Activated CD4-positive, alpha-beta T cell treated with anti-CD3 and anti-CD28 coated beads, Interleukin-2, amount 10 ng/mL, durations not matched to agents 7 days and 5 days (primary cell): ENCODE results near the gene CLDN6. TPM values are rescaled to one million over a fixed set of nuclear protein-coding genes. Genes with fewer than 3 reads are reported as not detected.
A peak's percentile ranks its signal among the peaks of the same experiment; 100 is the strongest.

Experiments used
- CTCF ChIA-PET: fragments of 350-600 bp; sonication (Branson Sonifier 250); formaldehyde crosslinking; loops from one replicate; lab custom pipeline; 2021; ENCODE audit warnings: antibody characterized with exemption; lab: Charles Lee
- POLR2A ChIA-PET: fragments of 350-600 bp; sonication (Branson Sonifier 250); formaldehyde crosslinking; loops from one replicate; lab custom pipeline; 2021; ENCODE audit warnings: antibody characterized with exemption; lab: Charles Lee
- DNase-seq: peaks from one replicate; pipeline ENCODE4 v3.0.0-alpha.2; 2020
- H3K27ac Mint-ChIP-seq: one replicate; pipeline ENCODE4 v1.8.0; 2021; ENCODE audit warnings: mild to moderate bottlenecking, moderate library complexity, mixed read lengths
- H3K27me3 Mint-ChIP-seq: one replicate; pipeline ENCODE4 v1.8.0; 2021; ENCODE audit warnings: mixed read lengths
- H3K36me3 Mint-ChIP-seq: one replicate; pipeline ENCODE4 v1.8.0; 2021; ENCODE audit warnings: low read depth, mixed read lengths
- H3K4me1 Mint-ChIP-seq: one replicate; pipeline ENCODE4 v1.8.0; 2021; ENCODE audit warnings: mixed read lengths
- H3K4me3 Mint-ChIP-seq: one replicate; pipeline ENCODE4 v1.8.0; 2021; ENCODE audit warnings: mild to moderate bottlenecking, moderate library complexity, mixed read lengths
- H3K9me3 Mint-ChIP-seq: one replicate; pipeline ENCODE4 v1.8.0; 2021; ENCODE audit warnings: mixed read lengths
- total RNA-seq, 2 experiments: library from RNA; stranded (reverse); gene quantifications; one replicate each; pipeline ENCODE4 v1.2.3, GENCODE V29; 2021

CLDN6 gene
- total RNA-seq, 2 experiments from 2014 or later, result not detected

DNA sequence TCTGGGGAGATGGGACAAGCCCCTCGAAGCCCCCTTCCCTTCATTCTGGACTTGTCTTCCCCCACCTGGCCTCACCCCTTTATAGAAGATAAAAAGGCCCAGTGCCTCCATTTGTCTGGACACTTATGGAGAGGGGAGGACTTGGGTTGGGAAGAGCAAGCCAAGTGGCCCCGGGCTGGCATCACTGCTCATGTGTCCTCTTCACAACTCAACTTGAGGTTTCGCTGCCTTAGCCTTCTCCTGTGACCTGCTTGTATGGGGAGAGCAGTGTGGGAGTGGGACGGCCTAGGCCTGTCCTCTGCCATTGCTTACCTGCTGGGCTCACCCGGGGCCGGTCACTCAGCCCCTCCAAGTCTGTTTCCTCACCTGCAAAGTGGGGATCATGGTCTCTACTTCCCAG lies 47.4 kb downstream of the CLDN6 start:
- H3K36me3 Mint-ChIP-seq, result peaks cover 16% of the 10 kb centered on the region
- H3K27me3 Mint-ChIP-seq, result peaks cover 8% of the 10 kb centered on the region
- peak overlapping the region; percentile 76 for H3K4me3 Mint-ChIP-seq
- ChIA-PET POLR2A (interaction anchor here (1.2 kb wide), 1 partner anchor 10 kb away, joined by 5 read pairs; the partner anchor contains the start of gene PKMYT1), CTCF (interaction anchor here (0.6 to 1.9 kb wide), 7 partner anchors 8 to 88 kb away, joined by 3 to 19 read pairs (median 3); partner anchors contain the start of gene PKMYT1)
- peak overlapping the region; percentile 50 for H3K27ac Mint-ChIP-seq
- DNase-seq, result no peak
- H3K9me3 Mint-ChIP-seq, result no peaks in the 10 kb centered on the region
- H3K4me1 Mint-ChIP-seq, result peaks cover 32% of the 10 kb centered on the region

DNA sequence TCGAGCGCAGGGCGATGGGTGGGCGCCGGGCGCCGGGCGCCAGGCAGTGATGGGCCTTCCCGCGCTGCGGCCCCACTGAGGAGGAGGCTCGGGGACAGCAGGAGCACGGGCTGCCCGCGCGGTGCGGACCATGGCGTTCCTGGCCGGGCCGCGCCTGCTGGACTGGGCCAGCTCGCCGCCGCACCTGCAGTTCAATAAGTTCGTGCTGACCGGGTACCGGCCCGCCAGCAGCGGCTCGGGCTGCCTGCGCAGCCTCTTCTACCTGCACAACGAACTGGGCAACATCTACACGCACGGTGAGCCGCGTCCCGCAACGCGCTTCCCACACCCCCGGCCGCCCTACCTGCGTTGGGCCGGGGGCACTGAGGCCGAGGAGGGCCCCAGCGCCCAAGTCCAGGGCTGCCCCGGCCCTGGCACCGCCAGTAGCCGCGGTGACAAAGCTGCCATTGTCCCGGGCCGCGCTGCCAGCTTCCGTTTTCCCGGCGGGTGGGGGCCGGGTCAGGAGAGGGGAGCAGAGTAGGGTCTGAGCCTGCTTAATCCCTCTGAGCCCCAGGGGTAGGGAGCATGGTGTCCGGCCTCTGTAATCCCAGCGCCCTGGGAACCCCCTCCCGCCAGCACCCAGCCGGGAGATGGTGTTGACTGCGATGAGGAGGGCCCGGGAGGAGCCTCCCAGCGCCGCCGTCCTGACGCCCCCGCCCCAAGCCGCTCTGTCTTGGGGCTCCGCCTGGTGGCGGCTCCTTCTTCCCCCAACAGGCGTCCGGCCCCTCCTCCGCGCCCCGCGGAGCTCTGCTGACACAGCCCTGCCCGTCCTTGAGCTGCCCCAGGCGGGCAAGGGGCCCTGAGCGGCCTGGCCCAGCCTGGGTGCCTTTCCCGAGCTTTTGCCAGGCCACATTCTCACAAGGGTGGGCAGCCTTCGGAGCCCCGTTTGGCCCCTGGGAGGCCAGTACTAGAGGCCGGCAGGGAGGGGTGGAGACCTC lies 48.1 kb downstream of the CLDN6 start:
- peaks cover 12% of the 10 kb centered on the region for H3K27me3 Mint-ChIP-seq
- H3K27ac Mint-ChIP-seq, result peak overlapping the region; percentile 73
- ChIA-PET CTCF (interaction anchor here (0.6 to 1.9 kb wide), 11 partner anchors 8 to 161 kb away, joined by 3 to 19 read pairs (median 3); partner anchors contain the start of genes PKMYT1 and TNFRSF12A), POLR2A (interaction anchor here (0.6 to 1.2 kb wide), 2 partner anchors 10 to 228 kb away, joined by 3 to 5 read pairs; partner anchors contain the start of gene PKMYT1)
- peaks cover 37% of the 10 kb centered on the region for H3K4me1 Mint-ChIP-seq
- DNase-seq, result peak; percentile 84
- H3K4me3 Mint-ChIP-seq, result peak overlapping the region; percentile 76
- peaks cover 16% of the 10 kb centered on the region for H3K36me3 Mint-ChIP-seq
- H3K9me3 Mint-ChIP-seq, result no peaks in the 10 kb centered on the region

DNA sequence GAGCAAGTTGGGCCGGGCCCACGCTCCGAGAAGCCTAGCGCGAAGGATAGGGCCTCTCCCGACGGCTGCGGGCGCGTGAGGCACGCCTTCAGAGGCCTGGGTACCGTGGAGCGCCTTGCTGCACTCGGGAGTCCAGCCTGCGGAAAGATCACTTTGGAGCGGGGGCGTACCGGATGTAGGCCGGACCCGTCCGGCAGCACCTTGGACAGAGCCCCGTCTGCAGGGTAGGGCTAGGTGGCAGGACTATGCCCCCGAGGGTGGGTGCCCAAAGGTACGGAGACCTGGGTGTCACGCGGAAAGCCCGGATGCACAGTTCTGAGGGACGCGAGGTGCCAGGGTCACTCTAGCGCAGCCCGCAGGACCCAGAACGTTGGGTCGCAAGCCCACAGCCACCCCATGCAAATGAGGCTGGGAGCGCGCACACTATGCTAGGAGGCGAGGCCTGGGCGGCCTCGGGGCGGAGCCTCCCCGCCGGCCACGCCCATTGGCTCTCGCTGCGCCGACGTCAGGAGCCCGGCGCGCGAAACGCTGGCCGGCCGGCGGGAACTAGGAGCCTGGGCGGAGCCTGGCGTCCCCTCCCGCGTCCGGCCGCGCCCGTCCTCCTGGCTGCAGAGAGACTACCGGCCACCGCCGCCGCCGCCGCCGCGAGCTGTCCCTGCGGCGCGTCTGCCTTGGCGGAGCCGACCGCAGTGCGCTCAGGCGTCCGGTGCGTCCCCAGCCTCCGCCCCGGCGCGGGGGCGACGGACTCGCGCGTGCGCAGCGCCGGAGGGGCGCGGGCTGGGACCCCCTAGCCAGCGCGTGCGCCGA lies 49.0 kb downstream of the CLDN6 start, which contains the start of gene PAQR4:
PAQR4 (plus strand) TSS at position 611 of the 807 bp plus-strand sequence. CDS start 327 bp downstream, outside the sequence.
- Mint-ChIP-seq H3K4me3 (peak within 1 kb of the TSS; percentile 76), H3K27me3 (peaks cover 14% of the 10 kb centered on the region), H3K9me3 (no peaks in the 10 kb centered on the region), H3K4me1 (peaks cover 40% of the 10 kb centered on the region), H3K36me3 (peaks cover 14% of the 10 kb centered on the region), H3K27ac (peak within 1 kb of the TSS; percentile 73)
- DNase-seq, result peak; percentile 83
- POLR2A ChIA-PET, result no interaction called here
- CTCF ChIA-PET, result interaction anchor here (0.9 to 1.9 kb wide), 5 partner anchors 11 to 160 kb away, joined by 3 to 19 read pairs (median 3); partner anchors contain the start of genes PKMYT1 and TNFRSF12A

DNA sequence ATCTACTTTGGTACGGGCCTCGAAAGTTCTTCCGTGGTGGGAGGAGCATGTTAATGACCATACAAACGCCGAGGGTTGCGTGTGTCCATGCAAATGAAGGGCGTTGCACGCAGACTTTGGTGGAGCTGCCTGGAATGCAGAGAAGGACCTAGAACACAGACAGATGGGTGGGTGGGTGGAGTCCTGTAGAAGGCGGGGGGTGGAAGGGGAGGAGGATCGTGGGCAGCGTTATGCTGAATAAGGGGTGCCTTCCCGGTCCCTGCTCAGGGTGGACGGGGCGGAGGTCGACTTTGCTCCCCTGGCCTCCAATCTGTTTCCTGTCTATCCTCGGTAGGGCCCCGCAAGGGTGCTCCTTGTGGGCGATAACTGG lies 49.6 kb downstream of the CLDN6 start:
- Mint-ChIP-seq H3K4me3 (peak overlapping the region; percentile 71), H3K27me3 (peaks cover 17% of the 10 kb centered on the region), H3K4me1 (peaks cover 43% of the 10 kb centered on the region), H3K27ac (peak overlapping the region; percentile 50), H3K9me3 (no peaks in the 10 kb centered on the region), H3K36me3 (peaks cover 14% of the 10 kb centered on the region)
- POLR2A ChIA-PET, result no interaction called here
- CTCF ChIA-PET, result no interaction called here
- DNase-seq, result no peak

DNA sequence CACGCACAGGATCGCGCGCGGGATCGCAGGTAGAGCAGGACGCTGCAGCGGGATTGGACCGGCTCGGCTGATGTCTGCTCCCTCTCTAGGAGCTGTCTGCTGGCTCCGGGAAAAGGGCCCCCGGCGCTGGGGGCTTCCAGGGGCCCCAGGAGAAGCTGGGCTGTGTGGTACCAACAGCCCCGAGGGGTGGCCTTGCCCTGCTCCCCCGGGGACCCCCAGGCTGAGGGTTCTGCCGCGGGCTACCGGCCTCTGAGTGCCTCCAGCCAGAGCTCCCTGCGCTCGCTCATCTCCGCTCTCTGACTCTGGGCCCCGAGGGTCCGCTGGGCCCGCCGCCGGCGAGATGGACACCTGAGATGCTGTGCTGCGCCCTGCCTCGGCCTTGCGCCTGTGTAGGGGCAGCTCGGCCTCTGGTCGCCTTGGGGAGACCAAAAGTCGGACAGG lies 50.2 kb downstream of the CLDN6 start:
- peak overlapping the region; percentile 71 for H3K4me3 Mint-ChIP-seq
- no peak overlapping the region for H3K27ac Mint-ChIP-seq
- no peak for DNase-seq
- H3K4me1 Mint-ChIP-seq, result peaks cover 42% of the 10 kb centered on the region
- peaks cover 20% of the 10 kb centered on the region for H3K27me3 Mint-ChIP-seq
- peaks cover 14% of the 10 kb centered on the region for H3K36me3 Mint-ChIP-seq
- H3K9me3 Mint-ChIP-seq, result no peaks in the 10 kb centered on the region
- POLR2A ChIA-PET, result no interaction called here
- CTCF ChIA-PET, result interaction anchor here (1.7 kb wide), 1 partner anchor 60 kb away, joined by 4 read pairs; no protein-coding TSS in a partner anchor

DNA sequence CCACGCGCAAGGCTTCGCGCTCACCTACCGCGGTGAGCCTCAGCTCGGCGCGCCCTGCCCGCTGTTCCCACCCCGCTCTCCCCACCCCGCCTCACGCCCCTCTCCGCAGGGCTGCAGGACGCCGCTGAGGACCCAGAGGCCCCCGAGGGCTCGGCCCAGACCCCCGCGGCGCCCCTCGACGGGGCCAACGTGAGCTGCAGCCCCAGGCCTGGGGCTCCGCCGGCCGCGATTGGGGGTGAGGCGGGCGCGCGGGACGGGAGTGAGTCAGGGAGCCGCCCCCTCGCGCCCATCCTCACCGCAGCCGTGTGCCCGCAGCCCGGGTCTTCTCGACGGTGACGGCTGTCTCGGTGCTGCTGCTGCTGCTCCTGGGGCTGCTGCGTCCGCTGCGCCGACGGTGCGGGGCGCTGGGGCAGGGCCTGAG lies 50.8 kb downstream of the CLDN6 start:
- POLR2A ChIA-PET, result no interaction called here
- Mint-ChIP-seq H3K4me3 (no peak overlapping the region), H3K27ac (no peak overlapping the region), H3K27me3 (peaks cover 22% of the 10 kb centered on the region), H3K36me3 (peaks cover 8% of the 10 kb centered on the region), H3K4me1 (peaks cover 38% of the 10 kb centered on the region), H3K9me3 (no peaks in the 10 kb centered on the region)
- CTCF ChIA-PET, result interaction anchor here (0.9 to 1.7 kb wide), 4 partner anchors 37 to 61 kb away, joined by 4 to 5 read pairs (median 4); no protein-coding TSS in a partner anchor
- no peak for DNase-seq

DNA sequence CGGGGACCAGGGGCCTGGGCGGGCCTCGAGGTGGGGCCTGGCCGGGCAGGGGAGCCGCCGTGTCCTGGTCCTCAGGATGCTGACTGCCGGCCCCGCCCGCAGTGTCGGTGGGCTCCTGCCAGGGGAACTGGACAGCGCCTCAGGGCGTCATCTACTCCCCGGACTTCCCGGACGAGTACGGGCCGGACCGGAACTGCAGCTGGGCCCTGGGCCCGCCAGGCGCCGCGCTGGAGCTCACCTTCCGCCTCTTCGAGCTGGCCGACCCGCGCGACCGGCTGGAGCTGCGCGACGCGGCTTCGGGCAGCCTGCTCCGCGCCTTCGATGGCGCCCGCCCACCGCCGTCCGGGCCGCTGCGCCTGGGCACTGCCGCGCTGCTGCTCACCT lies 51.2 kb downstream of the CLDN6 start:
- no peaks in the 10 kb centered on the region for H3K9me3 Mint-ChIP-seq
- DNase-seq, result no peak
- no peak overlapping the region for H3K4me3 Mint-ChIP-seq
- ChIA-PET CTCF (interaction anchor here (0.9 to 1.7 kb wide), 4 partner anchors 37 to 61 kb away, joined by 4 to 5 read pairs (median 4); no protein-coding TSS in a partner anchor), POLR2A (no interaction called here)
- H3K36me3 Mint-ChIP-seq, result peaks cover 4% of the 10 kb centered on the region
- peaks cover 37% of the 10 kb centered on the region for H3K4me1 Mint-ChIP-seq
- H3K27ac Mint-ChIP-seq, result no peak overlapping the region
- peaks cover 26% of the 10 kb centered on the region for H3K27me3 Mint-ChIP-seq

DNA sequence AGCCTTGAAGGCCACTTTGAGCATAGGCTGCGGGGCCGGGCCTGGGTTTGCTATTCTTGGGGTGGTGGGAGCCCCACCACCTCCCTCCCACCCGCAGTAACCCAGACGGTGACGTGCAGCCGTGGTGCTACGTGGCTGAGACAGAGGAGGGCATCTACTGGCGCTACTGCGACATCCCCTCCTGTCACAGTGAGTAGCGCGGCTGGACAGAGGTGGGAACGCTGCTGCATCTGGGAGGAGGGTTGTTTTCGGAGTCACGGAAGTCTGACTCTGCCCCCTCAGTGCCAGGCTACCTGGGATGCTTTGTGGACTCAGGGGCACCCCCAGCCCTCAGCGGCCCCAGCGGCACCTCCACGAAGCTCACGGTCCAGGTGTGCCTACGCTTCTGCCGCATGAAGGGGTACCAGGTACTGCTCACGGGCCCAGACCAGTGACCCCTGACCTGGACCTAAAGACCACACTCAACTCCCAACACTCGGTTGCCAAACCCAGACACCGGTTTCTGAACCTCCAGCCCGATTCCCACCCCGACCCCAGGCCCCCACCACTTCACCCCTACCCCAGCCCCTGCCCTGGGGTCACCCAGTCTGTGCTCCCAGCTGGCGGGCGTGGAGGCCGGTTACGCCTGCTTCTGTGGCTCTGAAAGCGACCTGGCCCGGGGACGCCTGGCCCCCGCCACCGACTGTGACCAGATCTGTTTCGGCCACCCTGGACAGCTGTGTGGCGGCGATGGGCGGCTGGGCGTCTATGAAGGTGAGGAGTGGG lies 51.8 kb downstream of the CLDN6 start:
- Mint-ChIP-seq H3K4me3 (no peak overlapping the region), H3K9me3 (no peaks in the 10 kb centered on the region), H3K27me3 (peaks cover 28% of the 10 kb centered on the region), H3K36me3 (peaks cover 4% of the 10 kb centered on the region), H3K27ac (no peak overlapping the region), H3K4me1 (peaks cover 40% of the 10 kb centered on the region)
- DNase-seq, result no peak
- CTCF ChIA-PET, result interaction anchor here (0.7 to 1.7 kb wide), 5 partner anchors 38 to 245 kb away, joined by 4 to 5 read pairs (median 5); no protein-coding TSS in a partner anchor
- POLR2A ChIA-PET, result no interaction called here

Other genes starting within 250 kb of the CLDN6 start
- 100 to 1,000 TPM; 224 to 249 TPM for gene ELOB, start 240.9 kb downstream of the CLDN6 start, total RNA-seq
- gene PRSS33, start 230.6 kb downstream of the CLDN6 start, total RNA-seq, result not detected
- gene PRSS41, start 219.7 kb downstream of the CLDN6 start, total RNA-seq, result not detected
- under 1 TPM; 0.27 to 0.67 TPM for gene PRSS21, start 200.9 kb downstream of the CLDN6 start, total RNA-seq
- 1 to 10 TPM; 2.3 to 3.1 TPM for gene ZG16B, start 187.9 kb downstream of the CLDN6 start, total RNA-seq
- gene PRSS22, start 160.0 kb downstream of the CLDN6 start, total RNA-seq, result not detected
- 10 to 100 TPM; 16.8 to 21.0 TPM for gene FLYWCH2, start 135.0 kb downstream of the CLDN6 start, total RNA-seq
- gene FLYWCH1, start 106.3 kb downstream of the CLDN6 start, total RNA-seq, result 10 to 100 TPM; 46.8 to 52.7 TPM
- gene KREMEN2, start 53.9 kb downstream of the CLDN6 start, total RNA-seq, result under 1 TPM in 1 of 2 experiments, not detected in 1; 0.08 TPM
- gene PAQR4, start 48.8 kb downstream of the CLDN6 start, total RNA-seq, result 10 to 100 TPM; 49.7 to 50.9 TPM
- gene PKMYT1, start 37.7 kb downstream of the CLDN6 start, total RNA-seq, result 100 to 1,000 TPM; 122 to 151 TPM
- not detected for gene CLDN9, start 5.3 kb downstream of the CLDN6 start, total RNA-seq
- 1 to 10 TPM; 1.8 to 2.1 TPM for gene TNFRSF12A, start 2.2 kb upstream of the CLDN6 start, total RNA-seq
- 10 to 100 TPM; 38.3 to 44.1 TPM for gene HCFC1R1, start 5.8 kb upstream of the CLDN6 start, total RNA-seq
- gene THOC6, start 5.9 kb upstream of the CLDN6 start, total RNA-seq, result 10 to 100 TPM; 49.5 to 58.4 TPM
- under 1 TPM; 0.20 to 0.23 TPM for gene BICDL2, start 18.8 kb upstream of the CLDN6 start, total RNA-seq
- 10 to 100 TPM; 18.1 to 19.8 TPM for gene MMP25, start 28.4 kb upstream of the CLDN6 start, total RNA-seq
- 1,000 to 10,000 TPM; 2,973 to 3,212 TPM for gene IL32, start 47.5 kb upstream of the CLDN6 start, total RNA-seq
- gene ZSCAN10, start 81.1 kb upstream of the CLDN6 start, total RNA-seq, result under 1 TPM; 0.29 to 0.35 TPM
- not detected for gene ZNF205, start 94.4 kb upstream of the CLDN6 start, total RNA-seq
- gene ZNF213, start 116.8 kb upstream of the CLDN6 start, total RNA-seq, result 10 to 100 TPM in 1 of 2 experiments, 1 to 10 TPM in 1; 9.9 to 11.1 TPM
- not detected for gene OR1F1, start 170.0 kb upstream of the CLDN6 start, total RNA-seq
- gene ZNF200, start 217.0 kb upstream of the CLDN6 start, total RNA-seq, result 10 to 100 TPM; 11.7 to 12.1 TPM
- gene MEFV, start 238.4 kb upstream of the CLDN6 start, total RNA-seq, result under 1 TPM in 1 of 2 experiments, not detected in 1; 0.10 TPM